ENCODE measurements around the gene GPR55. TPM values are rescaled to one million over a fixed set of nuclear protein-coding genes. Genes with fewer than 3 reads are reported as not detected.

GPR55 gene
- total RNA-seq, 1 experiment from 2014 or later: 0.07 TPM

DNA sequence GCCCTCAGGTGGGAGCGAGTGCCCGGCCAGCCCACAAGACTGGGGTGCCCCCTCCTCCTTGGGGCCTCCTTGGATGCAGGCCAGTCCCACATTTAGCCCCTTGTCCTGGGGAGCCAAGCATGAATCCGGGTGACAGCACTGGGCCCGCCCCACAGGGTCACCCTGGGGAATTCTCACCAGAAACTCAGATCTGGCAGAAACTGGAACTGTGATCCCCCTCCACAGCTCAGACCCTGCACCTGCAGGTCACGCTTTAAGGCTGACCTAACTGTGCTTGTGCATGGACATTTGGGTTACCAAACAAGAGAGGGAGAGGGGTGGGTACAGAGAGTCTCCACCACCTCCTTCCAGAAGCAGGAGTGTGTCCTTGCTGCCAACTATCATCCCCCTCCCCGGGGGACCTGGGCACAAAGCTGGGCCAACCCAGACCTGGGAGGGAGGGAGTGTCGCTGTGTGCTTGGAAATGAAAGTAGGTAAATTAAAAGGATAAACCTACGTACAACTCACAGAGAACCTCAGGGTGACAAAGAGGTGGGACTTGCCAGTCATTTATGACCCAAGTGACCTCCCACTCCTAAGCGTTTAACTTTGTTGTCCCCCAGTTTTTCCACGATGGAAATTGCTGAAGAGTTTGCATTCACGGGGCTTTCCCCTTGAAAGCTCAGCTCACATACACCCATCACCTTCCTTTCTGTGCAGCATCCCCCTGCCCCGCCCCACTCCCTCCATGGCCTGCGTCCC lies 51.2 kb downstream of the GPR55 start:
- H3K9me3 ChIP-seq (ENCODE audit: low read length): no peaks in the 10 kb centered on the region
- no peaks in the 10 kb centered on the region for H3F3A ChIP-seq (ENCODE audit: low read length, unreplicated experiment)
- DNase-seq (no peak), ATAC-seq (no peak)
- no peaks in the 10 kb centered on the region for H3K36me3 ChIP-seq (ENCODE audit: low read depth, low read length)
- H3K27ac ChIP-seq (ENCODE audit: low read length): no peak overlapping the region
- H3K9me2 ChIP-seq (replicated peaks; ENCODE audit: low read length): no peaks in the 10 kb centered on the region
- H3K4me2 ChIP-seq (ENCODE audit: low read length): no peak overlapping the region
- no peak overlapping the region for H3K4me3 ChIP-seq (ENCODE audit: low read length)
- no peaks in the 10 kb centered on the region for H3K27me3 ChIP-seq (ENCODE audit: low read length)
- no peak for TF ChIP-seq EZH2phosphoT487 (IDR thresholded peaks at IDR 0.05; ENCODE audit: borderline replicate concordance, low read length)
- TF ChIP-seq EZH2 (IDR thresholded peaks at IDR 0.05; ENCODE audit: low read length, unreplicated experiment): no peak
- TF ChIP-seq, protein P1, sequence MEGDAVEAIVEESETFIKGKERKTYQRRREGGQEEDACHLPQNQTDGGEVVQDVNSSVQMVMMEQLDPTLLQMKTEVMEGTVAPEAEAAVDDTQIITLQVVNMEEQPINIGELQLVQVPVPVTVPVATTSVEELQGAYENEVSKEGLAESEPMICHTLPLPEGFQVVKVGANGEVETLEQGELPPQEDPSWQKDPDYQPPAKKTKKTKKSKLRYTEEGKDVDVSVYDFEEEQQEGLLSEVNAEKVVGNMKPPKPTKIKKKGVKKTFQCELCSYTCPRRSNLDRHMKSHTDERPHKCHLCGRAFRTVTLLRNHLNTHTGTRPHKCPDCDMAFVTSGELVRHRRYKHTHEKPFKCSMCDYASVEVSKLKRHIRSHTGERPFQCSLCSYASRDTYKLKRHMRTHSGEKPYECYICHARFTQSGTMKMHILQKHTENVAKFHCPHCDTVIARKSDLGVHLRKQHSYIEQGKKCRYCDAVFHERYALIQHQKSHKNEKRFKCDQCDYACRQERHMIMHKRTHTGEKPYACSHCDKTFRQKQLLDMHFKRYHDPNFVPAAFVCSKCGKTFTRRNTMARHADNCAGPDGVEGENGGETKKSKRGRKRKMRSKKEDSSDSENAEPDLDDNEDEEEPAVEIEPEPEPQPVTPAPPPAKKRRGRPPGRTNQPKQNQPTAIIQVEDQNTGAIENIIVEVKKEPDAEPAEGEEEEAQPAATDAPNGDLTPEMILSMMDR (conservative IDR thresholded peaks at IDR 0.05; ENCODE audit: low read depth, low read length): no peak
- ChIA-PET CTCF (interaction anchor here (0.5 kb wide), 1 partner anchor 179 kb away, joined by 3 read pairs; no protein-coding TSS in a partner anchor), POLR2A (ENCODE audit: unreplicated experiment) (no interaction called here)
- H4K20me1 ChIP-seq (ENCODE audit: low read length): no peaks in the 10 kb centered on the region
- H3K4me1 ChIP-seq (ENCODE audit: insufficient read depth, low read length): no peaks in the 10 kb centered on the region
- H3K79me2 ChIP-seq (ENCODE audit: low read length): no peaks in the 10 kb centered on the region
- no peak overlapping the region for H2AFZ ChIP-seq (ENCODE audit: low read length)
- H3K9ac ChIP-seq (ENCODE audit: low read length): no peak overlapping the region
- BruUV-seq (replicated peaks): no TSS peak
- intact Hi-C loops (cut with micrococcal nuclease): no loop called here

DNA sequence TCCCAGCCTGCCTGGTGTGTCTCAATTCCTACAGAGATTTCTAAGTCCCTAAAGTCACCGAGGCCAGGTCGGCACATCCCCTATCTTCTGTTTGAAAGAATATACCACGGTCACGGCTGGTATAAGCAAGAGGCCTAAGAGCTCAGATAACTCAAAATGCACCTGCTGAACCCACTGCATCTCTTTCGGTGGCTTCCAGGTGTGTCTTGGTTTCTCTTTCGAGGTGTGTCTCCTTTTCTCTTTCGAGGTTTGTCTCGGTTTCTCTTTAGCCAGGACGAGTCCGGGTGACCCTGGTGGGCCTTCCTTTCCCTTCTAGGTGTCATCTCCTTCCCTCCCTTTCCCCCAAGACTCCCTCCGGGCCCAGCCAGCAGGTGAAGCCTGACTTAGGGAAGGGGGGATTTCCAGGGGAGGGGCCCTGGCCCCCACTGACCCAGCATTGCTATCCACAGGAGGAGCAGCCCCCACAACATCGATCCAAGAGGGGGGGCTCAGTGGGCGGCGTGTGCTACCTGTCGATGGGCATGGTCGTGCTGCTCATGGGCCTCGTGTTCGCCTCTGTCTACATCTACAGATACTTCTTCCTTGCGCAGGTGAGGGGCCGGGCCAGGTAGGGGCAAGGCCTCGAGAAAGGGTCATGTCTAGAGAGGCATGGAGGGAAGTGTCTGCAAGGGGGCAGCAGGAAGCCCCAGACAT lies 51.9 kb downstream of the GPR55 start:
- no peak for ATAC-seq
- H3K36me3 ChIP-seq (ENCODE audit: low read depth, low read length): no peaks in the 10 kb centered on the region
- no peak overlapping the region for H3K9ac ChIP-seq (ENCODE audit: low read length)
- H3K79me2 ChIP-seq (ENCODE audit: low read length): no peaks in the 10 kb centered on the region
- no peaks in the 10 kb centered on the region for H3F3A ChIP-seq (ENCODE audit: low read length, unreplicated experiment)
- POLR2A ChIA-PET (ENCODE audit: unreplicated experiment): no interaction called here
- H3K9me3 ChIP-seq (ENCODE audit: low read length): no peaks in the 10 kb centered on the region
- H4K20me1 ChIP-seq (ENCODE audit: low read length): no peaks in the 10 kb centered on the region
- H3K27me3 ChIP-seq (ENCODE audit: low read length): no peaks in the 10 kb centered on the region
- no peak overlapping the region for H3K4me2 ChIP-seq (ENCODE audit: low read length)
- BruUV-seq (replicated peaks): no TSS peak
- H3K9me2 ChIP-seq (replicated peaks; ENCODE audit: low read length): no peaks in the 10 kb centered on the region
- TF ChIP-seq EZH2phosphoT487 (IDR thresholded peaks at IDR 0.05; ENCODE audit: borderline replicate concordance, low read length) (no peak), EZH2 (IDR thresholded peaks at IDR 0.05; ENCODE audit: low read length, unreplicated experiment) (no peak)
- TF ChIP-seq, protein P1 (conservative IDR thresholded peaks at IDR 0.05; ENCODE audit: low read depth, low read length): no peak
- intact Hi-C loops (cut with micrococcal nuclease): no loop called here
- no peak overlapping the region for H3K4me3 ChIP-seq (ENCODE audit: low read length)
- no peaks in the 10 kb centered on the region for H3K4me1 ChIP-seq (ENCODE audit: insufficient read depth, low read length)
- DNase-seq: no peak
- no peak overlapping the region for H2AFZ ChIP-seq (ENCODE audit: low read length)
- CTCF ChIA-PET: no interaction called here
- H3K27ac ChIP-seq (ENCODE audit: low read length): no peak overlapping the region
